ENCODE data around the gene DYNAP.

Gene DYNAP

GRCh38 chr18:54641734-54642133, 50.7 kb downstream of the DYNAP start:
- DNase-seq, result no peak

GRCh38 chr18:54647176-54647575, 56.1 kb downstream of the DYNAP start:
- DNase-seq, result no peak
